CD4-positive, alpha-beta memory T cell (primary cell): Measurements from ENCODE around the gene ILDR2. TPM values are rescaled to one million over a fixed set of nuclear protein-coding genes. Genes with fewer than 3 reads are reported as not detected.

ENCODE experiments used
- CTCF ChIA-PET: fragments of 350-600 bp; sonication (Branson Sonifier 250); formaldehyde crosslinking; loops from one replicate; lab custom pipeline; 2021; ENCODE audit warnings: inconsistent platforms; ENCODE audit not compliant: partially characterized antibody; lab: Charles Lee
- POLR2A ChIA-PET: fragments of 350-600 bp; sonication (Branson Sonifier 250); formaldehyde crosslinking; loops from one replicate; lab custom pipeline; 2021; ENCODE audit not compliant: partially characterized antibody; lab: Charles Lee
- DNase-seq, 5 donors: peaks; one replicate each; pipeline versions ENCODE4 v3.0.0 to v3.0.0-alpha.2; 2020 to 2022; ENCODE audit warnings: mixed read lengths in 1 of 5
- H3K27ac ChIP-seq: one replicate; pipeline ENCODE4 v1.7.0; 2013; ENCODE audit warnings: low read depth, low read length
- H3K27me3 ChIP-seq: 2 replicates; pipeline ENCODE4 v1.7.0; 2013; ENCODE audit warnings: mild to moderate bottlenecking, low read length, moderate library complexity; ENCODE audit not compliant: insufficient read depth
- H3K36me3 ChIP-seq: 2 replicates; pipeline ENCODE4 v1.7.0; 2013; ENCODE audit warnings: mild to moderate bottlenecking, low read length, moderate library complexity; ENCODE audit not compliant: insufficient read depth
- H3K4me1 ChIP-seq: 2 replicates; pipeline ENCODE4 v1.7.0; 2013; ENCODE audit warnings: mild to moderate bottlenecking, low read length, moderate library complexity; ENCODE audit not compliant: insufficient read depth
- H3K4me3 ChIP-seq, 2 donors: one replicate each; pipeline ENCODE4 v1.7.0; 2013; ENCODE audit warnings: low read length in 2 of 2, mild to moderate bottlenecking in 1 of 2
- H3K9me3 ChIP-seq, 2 donors: one replicate each; pipeline ENCODE4 v1.7.0; 2013; ENCODE audit warnings: low read length in 2 of 2, control low read depth in 1 of 2; ENCODE audit not compliant: control insufficient read depth in 1 of 2
- H3K27ac Mint-ChIP-seq, 7 donors: one replicate each; pipeline ENCODE4 v1.8.0; 2020 to 2021; ENCODE audit warnings: mixed read lengths in 7 of 7, mild to moderate bottlenecking in 6 of 7, inconsistent platforms in 3 of 7, moderate library complexity in 3 of 7
- H3K27me3 Mint-ChIP-seq, 2 donors: one replicate each; pipeline ENCODE4 v1.8.0; 2020 to 2021; ENCODE audit warnings: mixed read lengths in 2 of 2
- H3K36me3 Mint-ChIP-seq, 2 donors: one replicate each; pipeline ENCODE4 v1.8.0; 2020 to 2021; ENCODE audit warnings: mixed read lengths in 2 of 2, inconsistent platforms in 1 of 2, mild to moderate bottlenecking in 1 of 2
- H3K4me1 Mint-ChIP-seq, 4 donors: one replicate each; pipeline ENCODE4 v1.8.0; 2020 to 2021; ENCODE audit warnings: mixed read lengths in 4 of 4, mild to moderate bottlenecking in 1 of 4
- H3K4me3 Mint-ChIP-seq, 8 donors: one replicate each; pipeline ENCODE4 v1.8.0; 2020 to 2021; ENCODE audit warnings: mixed read lengths in 8 of 8, mild to moderate bottlenecking in 7 of 8, moderate library complexity in 6 of 8, inconsistent platforms in 3 of 8
- H3K9me3 Mint-ChIP-seq, 8 donors: one replicate each; pipeline ENCODE4 v1.8.0; 2020 to 2021; ENCODE audit warnings: mixed read lengths in 8 of 8, mild to moderate bottlenecking in 5 of 8, inconsistent platforms in 3 of 8, moderate library complexity in 1 of 8
- intact Hi-C: fragments of 100-400 bp; cut with micrococcal nuclease; formaldehyde crosslinking; loops from one replicate; pipeline ENCODE4 v1.15.1; 2023
- polyA plus RNA-seq, 2 donors: library from polyadenylated mRNA; unstranded; fragments of 300-500 nt; fragmentation: Illumina TruSeq; gene quantifications; one replicate each; pipeline ENCODE4 v1.2.3, GENCODE V29; 2021
- total RNA-seq, 2 experiments: library from RNA; stranded (reverse); gene quantifications; one replicate each; pipeline ENCODE4 v1.2.3, GENCODE V29; 2021

ILDR2 gene
- total and polyA plus RNA-seq, 4 experiments from 2014 or later, result 0.21 to 0.52 (median 0.25) TPM; not detected in 1

DNA sequence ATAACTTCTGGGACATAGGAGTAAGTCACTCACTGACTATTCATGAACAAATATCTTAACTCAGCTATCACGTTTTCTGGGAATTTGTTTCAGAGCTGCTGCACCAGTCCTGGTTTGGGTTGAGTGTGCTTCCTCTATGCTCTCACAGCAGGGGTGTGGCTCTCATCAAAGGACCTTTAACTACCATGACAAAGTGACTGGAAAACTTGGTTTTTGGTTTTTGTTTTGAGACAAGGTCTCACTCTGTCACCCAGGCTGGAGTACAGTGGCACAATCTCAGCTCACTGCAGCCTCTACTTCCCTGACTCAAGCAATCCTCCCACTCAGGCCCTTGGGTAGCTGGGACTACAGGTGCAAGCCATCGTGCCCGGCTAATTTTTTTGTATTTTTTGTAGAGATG lies 4.1 kb downstream of the ILDR2 start:
- ChIA-PET POLR2A (no interaction called here), CTCF (no interaction called here)
- Histone ChIP-seq H3K9me3 (no peaks in the 10 kb centered on the region), H3K36me3 (no peaks in the 10 kb centered on the region), H3K27ac (no peak overlapping the region), H3K27me3 (peaks cover 10% of the 10 kb centered on the region), H3K4me1 (peaks cover 12% of the 10 kb centered on the region), H3K4me3 (no peak overlapping the region)
- no peak for DNase-seq
- Mint-ChIP-seq H3K27me3 (peaks cover 18 to 49% of the 10 kb centered on the region in 2 donors), H3K4me3 (peak overlapping the region in 2 of 8 donors; percentile 10 to 20), H3K27ac (no peak overlapping the region), H3K4me1 (peaks cover 13 to 24% (median 19%) of the 10 kb centered on the region in 4 donors), H3K36me3 (peaks cover 0 to 4% of the 10 kb centered on the region in 2 donors), H3K9me3 (no peaks in the 10 kb centered on the region)
- intact Hi-C loops, result no loop called here

DNA sequence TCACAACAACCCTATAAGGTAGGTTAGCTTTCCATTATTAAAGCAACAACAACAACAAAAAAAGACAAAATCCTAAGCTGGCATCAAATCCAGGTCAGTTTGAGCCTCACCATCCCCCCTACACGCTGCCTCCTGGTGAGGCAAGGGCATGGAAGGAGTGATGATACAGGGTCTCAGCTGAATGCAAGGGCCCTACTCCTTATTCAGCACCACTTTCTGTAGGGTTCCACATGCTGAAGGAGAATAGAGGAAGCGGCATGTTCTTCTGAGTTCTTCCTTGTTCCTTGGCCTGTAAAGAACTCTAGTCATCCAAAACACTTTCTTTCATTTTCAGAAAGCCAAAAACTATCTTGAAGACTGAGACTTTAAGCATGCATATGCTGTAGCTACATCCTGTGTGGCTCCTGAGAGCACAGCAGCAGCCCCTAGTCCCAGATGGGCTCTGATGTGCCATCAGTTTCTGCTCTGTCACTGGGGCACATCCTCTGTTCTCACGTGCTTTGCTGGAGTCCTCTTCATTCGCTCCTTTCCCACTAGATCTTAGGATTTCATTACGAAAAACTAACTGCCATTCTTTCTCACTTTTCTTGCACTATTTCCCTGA lies 6.2 kb downstream of the ILDR2 start:
- CTCF ChIA-PET, result no interaction called here
- Mint-ChIP-seq H3K4me1 (peaks cover 6 to 10% (median 7%) of the 10 kb centered on the region in 4 donors), H3K27me3 (peaks cover 20 to 45% of the 10 kb centered on the region in 2 donors), H3K27ac (no peak overlapping the region), H3K9me3 (no peaks in the 10 kb centered on the region), H3K4me3 (no peak overlapping the region), H3K36me3 (no peaks in the 10 kb centered on the region)
- no peak overlapping the region for H3K4me3 ChIP-seq
- no peaks in the 10 kb centered on the region for H3K36me3 ChIP-seq
- H3K27ac ChIP-seq, result no peak overlapping the region
- no peaks in the 10 kb centered on the region for H3K9me3 ChIP-seq
- intact Hi-C loops, result no loop called here
- H3K27me3 ChIP-seq, result peaks cover 7% of the 10 kb centered on the region
- peaks cover 1% of the 10 kb centered on the region for H3K4me1 ChIP-seq
- POLR2A ChIA-PET, result no interaction called here
- DNase-seq, result no peak

DNA sequence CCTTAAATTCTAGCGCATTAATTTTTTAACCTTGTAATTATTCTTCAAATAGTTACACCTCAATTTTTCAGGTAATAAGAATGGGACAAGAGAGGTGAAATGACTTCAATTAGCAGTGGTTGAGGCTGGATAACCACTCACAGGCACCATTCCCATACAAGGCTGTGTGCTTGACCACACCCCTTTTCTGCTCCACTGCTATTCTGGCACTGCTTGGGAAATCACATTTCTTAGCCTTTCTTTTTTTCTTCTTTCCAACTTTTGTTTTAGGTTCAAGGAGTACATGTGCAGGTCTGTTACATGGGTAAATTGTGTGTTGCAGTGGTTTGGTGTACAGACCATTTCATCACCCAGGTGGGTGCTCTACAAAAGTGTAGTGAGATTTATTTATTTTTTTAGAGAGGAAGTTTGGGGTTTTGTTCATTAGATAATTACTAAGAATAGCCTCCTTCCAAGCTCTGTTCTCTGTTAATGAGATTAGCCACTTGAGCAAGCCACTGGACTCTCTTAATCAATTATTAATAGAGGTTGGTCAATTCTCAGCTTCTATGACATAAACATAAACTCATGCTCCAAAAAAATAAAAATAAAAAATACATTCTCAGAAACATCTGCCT lies 14.4 kb downstream of the ILDR2 start:
- H3K27ac ChIP-seq, result no peak overlapping the region
- POLR2A ChIA-PET, result no interaction called here
- no peaks in the 10 kb centered on the region for H3K9me3 Mint-ChIP-seq
- peaks cover 13 to 18% of the 10 kb centered on the region in 2 donors for H3K27me3 Mint-ChIP-seq
- H3K36me3 Mint-ChIP-seq, result no peaks in the 10 kb centered on the region
- CTCF ChIA-PET, result no interaction called here
- H3K4me1 Mint-ChIP-seq, result no peaks in the 10 kb centered on the region
- no peak overlapping the region for H3K4me3 Mint-ChIP-seq
- H3K27ac Mint-ChIP-seq, result no peak overlapping the region
- DNase-seq, result no peak
- intact Hi-C loops, result no loop called here
- H3K27me3 ChIP-seq, result no peaks in the 10 kb centered on the region
- H3K36me3 ChIP-seq, result no peaks in the 10 kb centered on the region
- H3K4me1 ChIP-seq, result no peaks in the 10 kb centered on the region
- H3K4me3 ChIP-seq, result no peak overlapping the region
- H3K9me3 ChIP-seq, result no peaks in the 10 kb centered on the region

DNA sequence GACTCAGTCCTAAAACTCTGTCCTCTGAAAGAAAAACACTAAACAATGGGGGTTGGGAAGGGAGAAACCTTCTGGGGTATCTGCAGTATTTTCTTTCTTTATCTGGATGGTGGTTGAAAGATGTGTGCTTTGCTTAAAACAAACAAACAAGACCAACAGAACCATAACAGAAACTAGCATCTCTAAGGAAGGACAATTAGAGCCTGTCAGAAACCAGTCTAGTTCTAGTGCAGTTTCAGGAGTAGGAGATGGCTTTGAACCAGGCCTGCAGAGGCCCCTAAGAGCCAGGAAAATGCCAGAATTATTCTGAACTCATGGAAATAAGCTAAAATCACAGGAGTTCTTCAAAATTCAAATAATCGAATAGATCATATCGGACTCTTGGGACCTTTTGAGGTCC lies 18.5 kb downstream of the ILDR2 start:
- no peak overlapping the region for H3K4me3 Mint-ChIP-seq
- ChIA-PET POLR2A (no interaction called here), CTCF (no interaction called here)
- no peaks in the 10 kb centered on the region for H3K36me3 Mint-ChIP-seq
- Histone ChIP-seq H3K27ac (no peak overlapping the region), H3K4me3 (no peak overlapping the region), H3K4me1 (no peaks in the 10 kb centered on the region), H3K36me3 (no peaks in the 10 kb centered on the region), H3K27me3 (no peaks in the 10 kb centered on the region), H3K9me3 (no peaks in the 10 kb centered on the region)
- intact Hi-C loops, result no loop called here
- no peak for DNase-seq
- H3K27me3 Mint-ChIP-seq, result peaks cover 9 to 12% of the 10 kb centered on the region in 2 donors
- H3K4me1 Mint-ChIP-seq, result no peaks in the 10 kb centered on the region
- H3K27ac Mint-ChIP-seq, result no peak overlapping the region
- peaks cover 0 to 1% (median 0%) of the 10 kb centered on the region in 8 donors for H3K9me3 Mint-ChIP-seq

DNA sequence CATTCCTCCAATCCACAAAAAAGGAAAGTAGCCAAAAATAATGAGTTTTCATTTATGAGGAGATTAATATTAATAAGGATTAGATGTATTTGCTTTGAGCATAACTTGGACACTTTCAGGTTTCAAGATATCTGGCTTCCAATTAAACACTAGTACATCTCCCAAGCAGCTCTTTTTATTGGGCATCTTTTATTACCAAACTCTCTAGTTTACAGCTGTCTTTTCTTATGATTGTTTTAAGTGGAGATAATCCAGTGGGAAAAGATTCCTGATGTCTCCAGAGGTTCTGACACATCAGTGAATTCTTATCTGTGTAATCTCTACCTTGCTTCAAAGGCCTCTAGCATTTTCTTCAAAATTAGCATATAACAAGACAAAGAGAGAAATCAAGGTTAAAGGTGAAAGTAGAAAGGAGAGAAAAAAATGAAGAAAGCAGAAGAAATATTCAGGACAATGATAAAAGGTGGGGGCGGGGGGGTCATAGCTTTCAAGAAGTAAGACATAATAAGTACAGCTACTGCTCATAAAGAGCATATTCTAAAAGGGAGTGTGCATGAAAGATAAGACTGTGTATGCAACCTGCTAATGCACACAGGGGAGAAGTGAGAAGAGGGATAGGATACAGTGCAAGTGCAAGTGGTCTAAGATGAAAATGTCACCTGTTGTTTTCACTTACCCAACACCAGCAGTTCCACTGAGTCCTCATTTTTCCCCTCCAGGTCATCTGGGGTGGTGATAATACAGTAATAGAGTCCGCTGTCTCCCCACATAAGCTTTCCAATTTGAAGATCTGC lies 19.1 kb downstream of the ILDR2 start:
- H3K4me3 ChIP-seq, result no peak overlapping the region
- no peak overlapping the region for H3K27ac ChIP-seq
- intact Hi-C loops, result no loop called here
- no peak for DNase-seq
- Mint-ChIP-seq H3K4me3 (no peak overlapping the region), H3K27me3 (peaks cover 9 to 12% of the 10 kb centered on the region in 2 donors), H3K36me3 (no peaks in the 10 kb centered on the region), H3K9me3 (peaks cover 0 to 1% (median 0%) of the 10 kb centered on the region in 8 donors), H3K4me1 (no peaks in the 10 kb centered on the region), H3K27ac (no peak overlapping the region)
- H3K27me3 ChIP-seq, result no peaks in the 10 kb centered on the region
- no peaks in the 10 kb centered on the region for H3K4me1 ChIP-seq
- no peaks in the 10 kb centered on the region for H3K36me3 ChIP-seq
- CTCF ChIA-PET, result no interaction called here
- H3K9me3 ChIP-seq, result no peaks in the 10 kb centered on the region
- POLR2A ChIA-PET, result no interaction called here

DNA sequence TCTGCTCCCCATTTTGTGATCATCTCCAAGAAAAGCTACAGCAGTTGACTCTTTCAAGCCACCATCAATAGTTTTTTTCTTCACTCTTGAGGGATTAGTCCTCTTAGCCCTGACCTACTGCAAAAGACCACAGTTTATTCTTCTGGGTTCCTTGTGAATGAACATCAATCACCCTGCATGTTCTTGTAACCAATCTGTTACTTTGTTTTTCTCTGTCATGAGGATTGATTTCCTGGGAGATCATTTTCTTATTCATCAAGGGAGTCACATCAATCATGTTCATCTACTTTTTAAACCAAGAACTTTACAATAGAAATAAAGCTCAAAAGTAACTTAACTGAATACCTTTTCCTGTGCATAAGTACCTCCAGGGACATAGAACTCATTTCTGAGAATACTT lies 21.8 kb downstream of the ILDR2 start:
- H3K4me1 ChIP-seq, result no peaks in the 10 kb centered on the region
- peaks cover 0 to 1% (median 0%) of the 10 kb centered on the region in 8 donors for H3K9me3 Mint-ChIP-seq
- peaks cover 0 to 2% of the 10 kb centered on the region in 2 donors for H3K27me3 Mint-ChIP-seq
- no peaks in the 10 kb centered on the region for H3K4me1 Mint-ChIP-seq
- DNase-seq, result no peak
- no peaks in the 10 kb centered on the region for H3K36me3 Mint-ChIP-seq
- no peak overlapping the region for H3K4me3 ChIP-seq
- H3K27ac ChIP-seq, result no peak overlapping the region
- H3K36me3 ChIP-seq, result no peaks in the 10 kb centered on the region
- H3K4me3 Mint-ChIP-seq, result no peak overlapping the region
- H3K27me3 ChIP-seq, result no peaks in the 10 kb centered on the region
- no peak overlapping the region for H3K27ac Mint-ChIP-seq
- POLR2A ChIA-PET, result no interaction called here
- intact Hi-C loops, result no loop called here
- CTCF ChIA-PET, result no interaction called here
- H3K9me3 ChIP-seq, result no peaks in the 10 kb centered on the region

- H3K4me1 ChIP-seq, result no peaks in the 10 kb centered on the region
- no peak for DNase-seq
- H3K4me3 Mint-ChIP-seq, result no peak overlapping the region
- ChIA-PET CTCF (interaction anchor here (0.9 to 1.3 kb wide), 2 partner anchors 42 to 108 kb away, joined by 3 to 4 read pairs; no protein-coding TSS in a partner anchor), POLR2A (no interaction called here)
- peaks cover 6 to 10% of the 10 kb centered on the region in 2 donors for H3K27me3 Mint-ChIP-seq
- no peaks in the 10 kb centered on the region for H3K36me3 Mint-ChIP-seq
- H3K27me3 ChIP-seq, result no peaks in the 10 kb centered on the region
- H3K27ac Mint-ChIP-seq, result no peak overlapping the region
- peaks cover 0 to 5% (median under 1%) of the 10 kb centered on the region in 4 donors for H3K4me1 Mint-ChIP-seq
- no peak overlapping the region for H3K27ac ChIP-seq
- no peaks in the 10 kb centered on the region for H3K36me3 ChIP-seq
- H3K4me3 ChIP-seq, result no peak overlapping the region
- no peaks in the 10 kb centered on the region for H3K9me3 ChIP-seq
- intact Hi-C loops, result no loop called here
- peaks cover 0 to 1% (median 0%) of the 10 kb centered on the region in 8 donors for H3K9me3 Mint-ChIP-seq
Observed at GRCh38 chr1:166952002-166952746, 23.2 kb downstream of the ILDR2 start.
